ENCODE measurements around the gene BEND6. TPM values are rescaled to one million over a fixed set of nuclear protein-coding genes. Genes with fewer than 3 reads are reported as not detected.

Gene BEND6
- total and polyA plus RNA-seq, 2 of the 8 experiments (the other 6 are each of a cell fraction or from before 2014, with no cell fraction given), result 0.71 to 2.1 TPM

- Histone ChIP-seq H3K4me3 (ENCODE audit: extremely low read depth in 1 of 4, insufficient read depth in 2 of 4, low read depth in 3 of 4, low read length in 4 of 4) (no peak overlapping the region), H3K9ac (replicated peaks in 1 of 4; ENCODE audit: extremely low read depth in 1 of 4, low read depth in 3 of 4, low read length in 3 of 4) (no peak overlapping the region), H3K4me1 (replicated peaks in 1 of 4; ENCODE audit: control insufficient read depth in 3 of 4, insufficient read depth in 4 of 4, low read length in 3 of 4) (no peaks in the 10 kb centered on the region), H3K14ac (ENCODE audit: insufficient read length) (no peak overlapping the region), H4K91ac (replicated peaks; ENCODE audit: insufficient read length, low read length) (no peak overlapping the region), H2BK12ac (ENCODE audit: low read depth, low read length) (no peak overlapping the region), H2BK5ac (ENCODE audit: low read depth, low read length) (no peak overlapping the region), H3K4me2 (ENCODE audit: insufficient read depth in 1 of 2, low read depth in 2 of 2, low read length in 2 of 2) (no peak overlapping the region), H3K18ac (ENCODE audit: extremely low read depth, low read length) (no peak overlapping the region), H4K20me1 (replicated peaks in 1 of 2; ENCODE audit: control insufficient read depth in 1 of 2, insufficient read depth in 2 of 2, low read length in 2 of 2) (no peaks in the 10 kb centered on the region), H3K27ac (ENCODE audit: low read depth, low read length) (no peak overlapping the region), H2BK15ac (ENCODE audit: low read length) (no peak overlapping the region), H2AFZ (ENCODE audit: low read length) (no peak overlapping the region), H3K79me2 (ENCODE audit: control insufficient read depth in 1 of 2, insufficient read depth in 2 of 2, low read length in 2 of 2) (no peaks in the 10 kb centered on the region), H3K23me2 (ENCODE audit: low read depth, low read length) (no peaks in the 10 kb centered on the region), H3K27me3 (replicated peaks in 1 of 4; ENCODE audit: control insufficient read depth in 3 of 4, extremely low read depth in 1 of 4, insufficient read depth in 3 of 4, low read length in 3 of 4) (no peaks in the 10 kb centered on the region), H4K5ac (ENCODE audit: insufficient read length, low read depth, low read length) (no peak overlapping the region), H3K4ac (replicated peaks; ENCODE audit: insufficient read length, low read depth, low read length) (no peak overlapping the region), H4K8ac (ENCODE audit: extremely low read depth, insufficient read depth, low read length) (no peak overlapping the region), H2BK120ac (replicated peaks; ENCODE audit: low read depth, low read length) (no peak overlapping the region), H2AK5ac (ENCODE audit: low read depth, low read length) (no peak overlapping the region), H3K9me3 (ENCODE audit: insufficient read depth in 2 of 2, low read depth in 1 of 2, low read length in 1 of 2) (no peaks in the 10 kb centered on the region), H3K36me3 (ENCODE audit: control insufficient read depth in 2 of 4, insufficient read depth in 4 of 4, low read length in 3 of 4) (no peaks in the 10 kb centered on the region), H3K23ac (ENCODE audit: insufficient read length) (no peak overlapping the region), H3K56ac (replicated peaks; ENCODE audit: insufficient read length, low read depth, low read length) (no peak overlapping the region), H3K79me1 (ENCODE audit: low read depth, low read length) (no peaks in the 10 kb centered on the region), H2BK20ac (ENCODE audit: low read length) (no peak overlapping the region)
- FAIRE-seq, result no peak
- no peak for DNase-seq (ENCODE audit: low read depth in 1 of 2, low spot score in 2 of 2)
- POLR2A ChIA-PET (ENCODE audit: partially characterized antibody), result interaction anchor here (1.3 kb wide), 1 partner anchor 15 kb away, joined by 3 read pairs; no protein-coding TSS in a partner anchor
- CTCF ChIA-PET (ENCODE audit: partially characterized antibody), result interaction anchor here (1.1 kb wide), 1 partner anchor 16 kb away, joined by 3 read pairs; no protein-coding TSS in a partner anchor
- TF ChIP-seq CHD7 (IDR thresholded peaks at IDR 0.05; ENCODE audit: insufficient replicate concordance, low read length), result no peak
- no peak for TF ChIP-seq CEBPB (IDR thresholded peaks at IDR 0.05; ENCODE audit: low read depth, low read length)
Measured at GRCh38 chr6:56940977-56941376, 13.9 kb upstream of the BEND6 start.
